Measurements from ENCODE around the gene QARS1. TPM values are rescaled to one million over a fixed set of nuclear protein-coding genes. Genes with fewer than 3 reads are reported as not detected.
A peak's percentile ranks its signal among the peaks of the same experiment; 100 is the strongest.

The QARS1 gene
- total RNA-seq, 2 experiments from 2014 or later, result 265 to 281 TPM

GRCh38 chr3:49131040-49131439, 26.5 kb upstream of the QARS1 start:
- no peaks in the 10 kb centered on the region for H3K9me3 Mint-ChIP-seq
- no peaks in the 10 kb centered on the region for H3K4me1 Mint-ChIP-seq (ENCODE audit: low read depth)
- H3K27me3 Mint-ChIP-seq (ENCODE audit: low read depth), result peaks cover 20% of the 10 kb centered on the region
- intact Hi-C loops (cut with micrococcal nuclease), result no loop called here
- no peak overlapping the region for H3K27ac Mint-ChIP-seq
- CTCF ChIA-PET, result no interaction called here
- H3K36me3 Mint-ChIP-seq (ENCODE audit: low read depth), result no peaks in the 10 kb centered on the region
- DNase-seq, result no peak
- no peak overlapping the region for H3K4me3 Mint-ChIP-seq

DNA sequence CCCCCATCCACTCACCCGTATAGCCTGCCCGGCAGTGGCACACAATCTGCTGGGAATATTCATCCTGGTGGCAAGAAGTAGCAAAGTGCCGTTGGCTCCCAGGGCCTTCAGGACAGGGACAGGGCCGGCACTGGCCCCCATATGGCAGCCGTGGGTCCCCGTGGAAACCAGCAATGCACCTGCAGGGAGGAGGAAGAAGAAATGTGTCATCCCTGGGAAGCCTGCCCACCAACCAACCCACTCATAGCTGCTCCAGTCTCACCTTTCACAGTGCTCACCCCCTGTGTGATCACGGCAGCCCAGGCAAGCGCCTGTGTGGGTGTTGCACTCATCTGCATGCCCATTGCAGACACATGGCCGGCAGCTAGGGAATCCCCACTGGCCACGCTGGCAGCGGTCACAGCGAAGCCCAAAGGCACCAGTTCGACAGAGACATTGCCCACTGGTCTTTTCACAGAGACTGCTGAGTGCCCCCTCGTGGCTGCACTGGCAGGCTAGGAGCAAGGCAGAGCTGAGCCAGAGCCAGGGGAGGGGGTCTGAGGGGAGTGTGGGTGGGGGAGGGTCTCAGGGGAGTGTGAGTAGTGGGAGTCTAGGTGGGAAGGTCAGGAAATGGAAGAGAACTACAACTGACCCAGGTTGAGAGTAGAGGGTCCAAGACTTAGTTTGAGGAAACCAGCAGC, 20.6 kb upstream of the QARS1 start:
- Mint-ChIP-seq H3K9me3 (no peaks in the 10 kb centered on the region), H3K4me3 (no peak overlapping the region), H3K27ac (no peak overlapping the region), H3K27me3 (ENCODE audit: low read depth) (no peaks in the 10 kb centered on the region), H3K4me1 (ENCODE audit: low read depth) (peaks cover 5% of the 10 kb centered on the region), H3K36me3 (ENCODE audit: low read depth) (no peaks in the 10 kb centered on the region)
- DNase-seq, result no peak
- CTCF ChIA-PET, result no interaction called here
- intact Hi-C loops (cut with micrococcal nuclease), result no loop called here

GRCh38 chr3:49124203-49124602, 19.6 kb upstream of the QARS1 start:
- Mint-ChIP-seq H3K4me1 (ENCODE audit: low read depth) (peaks cover 13% of the 10 kb centered on the region), H3K4me3 (no peak overlapping the region), H3K36me3 (ENCODE audit: low read depth) (no peaks in the 10 kb centered on the region), H3K9me3 (no peaks in the 10 kb centered on the region), H3K27me3 (ENCODE audit: low read depth) (no peaks in the 10 kb centered on the region), H3K27ac (no peak overlapping the region)
- CTCF ChIA-PET, result no interaction called here
- intact Hi-C loops (cut with micrococcal nuclease), result no loop called here
- DNase-seq, result no peak

GRCh38 chr3:49123687-49124086, 19.1 kb upstream of the QARS1 start:
- H3K9me3 Mint-ChIP-seq, result no peaks in the 10 kb centered on the region
- no peak overlapping the region for H3K27ac Mint-ChIP-seq
- H3K4me1 Mint-ChIP-seq (ENCODE audit: low read depth), result peaks cover 17% of the 10 kb centered on the region
- peaks cover 2% of the 10 kb centered on the region for H3K36me3 Mint-ChIP-seq (ENCODE audit: low read depth)
- H3K27me3 Mint-ChIP-seq (ENCODE audit: low read depth), result no peaks in the 10 kb centered on the region
- no peak for DNase-seq
- no peak overlapping the region for H3K4me3 Mint-ChIP-seq
- intact Hi-C loops (cut with micrococcal nuclease), result no loop called here
- CTCF ChIA-PET, result no interaction called here

GRCh38 chr3:49122886-49123545, 18.5 kb upstream of the QARS1 start:
- Mint-ChIP-seq H3K36me3 (ENCODE audit: low read depth) (peaks cover 2% of the 10 kb centered on the region), H3K4me1 (ENCODE audit: low read depth) (peaks cover 17% of the 10 kb centered on the region), H3K27me3 (ENCODE audit: low read depth) (no peaks in the 10 kb centered on the region), H3K4me3 (no peak overlapping the region), H3K27ac (no peak overlapping the region), H3K9me3 (no peaks in the 10 kb centered on the region)
- DNase-seq, result no peak
- intact Hi-C loops (cut with micrococcal nuclease), result no loop called here
- CTCF ChIA-PET, result no interaction called here

DNA sequence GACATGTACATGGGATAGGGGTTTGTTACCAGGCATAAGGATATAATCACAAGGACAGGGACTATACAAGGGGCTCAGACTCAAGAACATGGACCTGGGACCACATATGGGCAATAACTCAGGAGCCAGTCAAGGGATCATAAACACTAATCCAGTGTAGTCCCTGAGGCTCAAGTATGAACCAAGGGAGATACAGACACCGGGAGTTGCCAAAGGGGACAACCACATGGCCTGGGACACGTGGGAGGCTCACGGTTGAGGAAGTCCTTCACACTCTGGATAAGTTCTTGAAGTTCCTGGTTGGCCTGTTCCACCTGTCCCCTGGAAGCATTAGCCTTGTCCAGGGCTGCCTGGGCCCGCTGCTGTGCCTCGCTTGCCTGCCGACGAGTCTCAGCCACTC, 17.9 kb upstream of the QARS1 start:
- intact Hi-C loops (cut with micrococcal nuclease), result no loop called here

GRCh38 chr3:49122022-49122421, 17.5 kb upstream of the QARS1 start:
- H3K27me3 Mint-ChIP-seq (ENCODE audit: low read depth), result no peaks in the 10 kb centered on the region
- no peaks in the 10 kb centered on the region for H3K9me3 Mint-ChIP-seq
- peaks cover 6% of the 10 kb centered on the region for H3K36me3 Mint-ChIP-seq (ENCODE audit: low read depth)
- DNase-seq, result no peak
- peak overlapping the region; percentile 84 for H3K27ac Mint-ChIP-seq
- CTCF ChIA-PET, result interaction anchor here (0.5 to 1.6 kb wide), 3 partner anchors 37 to 441 kb away, joined by 3 to 5 read pairs (median 3); partner anchors contain the start of gene KLHDC8B
- peaks cover 20% of the 10 kb centered on the region for H3K4me1 Mint-ChIP-seq (ENCODE audit: low read depth)
- peak overlapping the region; percentile 86 for H3K4me3 Mint-ChIP-seq
- intact Hi-C loops (cut with micrococcal nuclease), result no loop called here

More for the DNA sequence above, 17.9 kb upstream of the QARS1 start:
- no peak for DNase-seq
- Mint-ChIP-seq H3K27ac (peak overlapping the region; percentile 84), H3K4me1 (ENCODE audit: low read depth) (peaks cover 20% of the 10 kb centered on the region), H3K36me3 (ENCODE audit: low read depth) (peaks cover 6% of the 10 kb centered on the region), H3K27me3 (ENCODE audit: low read depth) (no peaks in the 10 kb centered on the region), H3K4me3 (no peak overlapping the region), H3K9me3 (no peaks in the 10 kb centered on the region)
- CTCF ChIA-PET, result interaction anchor here (0.5 kb wide), 1 partner anchor 441 kb away, joined by 3 read pairs; no protein-coding TSS in a partner anchor

- intact Hi-C loops (cut with micrococcal nuclease), result loop anchor here (2.0 kb wide), 1 partner anchor 46 kb away; the partner anchor contains the start of gene CCDC71
- H3K27me3 Mint-ChIP-seq (ENCODE audit: low read depth), result no peaks in the 10 kb centered on the region
- H3K9me3 Mint-ChIP-seq, result no peaks in the 10 kb centered on the region
- DNase-seq, result no peak
- H3K4me3 Mint-ChIP-seq, result peak overlapping the region; percentile 86
- peaks cover 20% of the 10 kb centered on the region for H3K4me1 Mint-ChIP-seq (ENCODE audit: low read depth)
- CTCF ChIA-PET, result interaction anchor here (0.8 to 1.6 kb wide), 3 partner anchors 14 to 50 kb away, joined by 3 to 5 read pairs (median 4); partner anchors contain the start of gene KLHDC8B
- H3K36me3 Mint-ChIP-seq (ENCODE audit: low read depth), result peaks cover 10% of the 10 kb centered on the region
- peak overlapping the region; percentile 84 for H3K27ac Mint-ChIP-seq
Measured at GRCh38 chr3:49121132-49121736, 16.7 kb upstream of the QARS1 start.

DNA sequence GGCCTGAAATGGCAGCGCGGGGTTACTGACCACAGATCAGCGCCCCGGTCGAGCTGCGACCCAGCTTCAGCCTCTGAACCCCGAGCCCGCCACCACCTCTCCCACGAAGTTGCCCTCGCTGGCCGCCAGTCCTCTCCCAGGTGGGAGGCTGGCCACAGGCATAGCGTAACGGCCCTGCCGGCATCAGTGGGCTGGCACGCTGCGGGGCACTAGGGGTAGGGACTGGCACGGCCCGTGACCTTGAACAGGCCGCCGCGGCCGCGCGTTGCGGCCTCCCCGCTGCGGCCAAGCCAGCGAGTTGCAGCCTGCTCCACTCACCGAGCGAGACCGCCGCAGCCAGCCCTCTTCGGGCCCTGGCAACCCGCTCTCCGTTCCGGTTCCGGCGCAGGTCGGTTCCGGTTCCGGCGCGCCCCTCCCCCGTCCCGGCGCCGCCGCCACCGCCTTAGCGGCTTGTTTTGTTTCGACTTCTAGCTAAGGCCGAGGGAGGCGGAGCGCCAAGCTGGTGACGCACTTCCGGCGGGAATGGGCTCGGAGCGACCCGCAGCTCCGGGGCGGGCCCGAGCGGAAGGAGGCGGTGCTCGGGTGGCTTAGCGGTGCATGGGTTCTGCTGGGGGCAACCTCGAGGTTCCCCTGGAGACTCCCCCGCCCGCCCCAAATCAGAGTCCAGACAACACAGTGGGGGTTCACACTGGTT, 16.0 kb upstream of the QARS1 start, which contains the start of gene USP19:
Gene USP19 (minus strand): TSS at position 386 of the 694 bp plus-strand sequence. CDS start 1,678 bp downstream, outside the sequence.
- CTCF ChIA-PET, result interaction anchor here (0.8 to 1.6 kb wide), 2 partner anchors 15 to 50 kb away, joined by 4 to 5 read pairs; partner anchors contain the start of gene KLHDC8B
- peak; percentile 96 for DNase-seq
- Mint-ChIP-seq H3K27ac (peak within 1 kb of the TSS; percentile 84), H3K27me3 (ENCODE audit: low read depth) (no peaks in the 10 kb centered on the region), H3K9me3 (no peaks in the 10 kb centered on the region), H3K36me3 (ENCODE audit: low read depth) (peaks cover 14% of the 10 kb centered on the region), H3K4me3 (peak within 1 kb of the TSS; percentile 86), H3K4me1 (ENCODE audit: low read depth) (peaks cover 20% of the 10 kb centered on the region)
- intact Hi-C loops (cut with micrococcal nuclease), result loop anchor here (1.0 to 2.0 kb wide), 3 partner anchors 16 to 46 kb away; partner anchors contain the start of genes CCDC71, QARS1 and QRICH1

GRCh38 chr3:49120096-49120437, 15.5 kb upstream of the QARS1 start:
- Mint-ChIP-seq H3K27me3 (ENCODE audit: low read depth) (no peaks in the 10 kb centered on the region), H3K4me1 (ENCODE audit: low read depth) (peaks cover 20% of the 10 kb centered on the region), H3K4me3 (peak overlapping the region; percentile 86), H3K9me3 (no peaks in the 10 kb centered on the region), H3K36me3 (ENCODE audit: low read depth) (peaks cover 19% of the 10 kb centered on the region), H3K27ac (peak overlapping the region; percentile 84)
- intact Hi-C loops (cut with micrococcal nuclease), result loop anchor here (1.0 to 2.0 kb wide), 3 partner anchors 16 to 47 kb away; partner anchors contain the start of genes CCDC71, QARS1 and QRICH1
- DNase-seq, result no peak
- CTCF ChIA-PET, result interaction anchor here (0.8 to 1.0 kb wide), 2 partner anchors 9 to 15 kb away, joined by 3 to 4 read pairs; no protein-coding TSS in a partner anchor

- H3K4me3 Mint-ChIP-seq, result peak overlapping the region; percentile 86
- H3K27me3 Mint-ChIP-seq (ENCODE audit: low read depth), result no peaks in the 10 kb centered on the region
- CTCF ChIA-PET, result interaction anchor here (1.0 kb wide), 1 partner anchor 9 kb away, joined by 3 read pairs; no protein-coding TSS in a partner anchor
- peaks cover 20% of the 10 kb centered on the region for H3K36me3 Mint-ChIP-seq (ENCODE audit: low read depth)
- DNase-seq, result no peak
- peak overlapping the region; percentile 84 for H3K27ac Mint-ChIP-seq
- peaks cover 20% of the 10 kb centered on the region for H3K4me1 Mint-ChIP-seq (ENCODE audit: low read depth)
- intact Hi-C loops (cut with micrococcal nuclease), result no loop called here
- no peaks in the 10 kb centered on the region for H3K9me3 Mint-ChIP-seq
Measured at GRCh38 chr3:49119439-49119838, 14.9 kb upstream of the QARS1 start.

- no peaks in the 10 kb centered on the region for H3K27me3 Mint-ChIP-seq (ENCODE audit: low read depth)
- H3K27ac Mint-ChIP-seq, result no peak overlapping the region
- no peak for DNase-seq
- no peaks in the 10 kb centered on the region for H3K9me3 Mint-ChIP-seq
- peaks cover 22% of the 10 kb centered on the region for H3K36me3 Mint-ChIP-seq (ENCODE audit: low read depth)
- H3K4me1 Mint-ChIP-seq (ENCODE audit: low read depth), result peaks cover 20% of the 10 kb centered on the region
- H3K4me3 Mint-ChIP-seq, result peak overlapping the region; percentile 86
- intact Hi-C loops (cut with micrococcal nuclease), result no loop called here
- CTCF ChIA-PET, result interaction anchor here (1.0 kb wide), 1 partner anchor 8 kb away, joined by 3 read pairs; no protein-coding TSS in a partner anchor
Measured at GRCh38 chr3:49119036-49119435, 14.5 kb upstream of the QARS1 start.
